OCI-M1 (cell line): ENCODE measurements around the gene PCDHGA12.
"Not testable (repeated sequence)": the region's sequence is repeated elsewhere in the genome, so short reads cannot be mapped to it uniquely, and the experiment has no call there.

Experiments
- DNase-seq: peaks from one replicate; lab custom pipeline; 2025; lab: John Stamatoyannopoulos, UW

The PCDHGA12 gene

DNA sequence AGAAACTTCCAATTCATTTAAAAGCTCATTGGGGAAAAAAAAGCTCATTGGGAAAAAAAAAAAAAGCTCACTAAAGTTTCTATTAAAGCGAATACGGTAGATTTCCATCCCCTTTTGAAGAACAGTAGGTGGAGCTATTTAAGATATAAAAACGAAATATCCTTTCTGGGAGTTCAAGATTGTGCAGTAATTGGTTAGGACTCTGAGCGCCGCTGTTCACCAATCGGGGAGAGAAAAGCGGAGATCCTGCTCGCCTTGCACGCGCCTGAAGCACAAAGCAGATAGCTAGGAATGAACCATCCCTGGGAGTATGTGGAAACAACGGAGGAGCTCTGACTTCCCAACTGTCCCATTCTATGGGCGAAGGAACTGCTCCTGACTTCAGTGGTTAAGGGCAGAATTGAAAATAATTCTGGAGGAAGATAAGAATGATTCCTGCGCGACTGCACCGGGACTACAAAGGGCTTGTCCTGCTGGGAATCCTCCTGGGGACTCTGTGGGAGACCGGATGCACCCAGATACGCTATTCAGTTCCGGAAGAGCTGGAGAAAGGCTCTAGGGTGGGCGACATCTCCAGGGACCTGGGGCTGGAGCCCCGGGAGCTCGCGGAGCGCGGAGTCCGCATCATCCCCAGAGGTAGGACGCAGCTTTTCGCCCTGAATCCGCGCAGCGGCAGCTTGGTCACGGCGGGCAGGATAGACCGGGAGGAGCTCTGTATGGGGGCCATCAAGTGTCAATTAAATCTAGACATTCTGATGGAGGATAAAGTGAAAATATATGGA, at the start of gene PCDHGA12:
TSS of gene PCDHGA12 (plus strand) at position 176 of the 782 bp plus-strand sequence. CDS start at position 429, 253 bp downstream.
- peak; percentile 61 for DNase-seq

DNA sequence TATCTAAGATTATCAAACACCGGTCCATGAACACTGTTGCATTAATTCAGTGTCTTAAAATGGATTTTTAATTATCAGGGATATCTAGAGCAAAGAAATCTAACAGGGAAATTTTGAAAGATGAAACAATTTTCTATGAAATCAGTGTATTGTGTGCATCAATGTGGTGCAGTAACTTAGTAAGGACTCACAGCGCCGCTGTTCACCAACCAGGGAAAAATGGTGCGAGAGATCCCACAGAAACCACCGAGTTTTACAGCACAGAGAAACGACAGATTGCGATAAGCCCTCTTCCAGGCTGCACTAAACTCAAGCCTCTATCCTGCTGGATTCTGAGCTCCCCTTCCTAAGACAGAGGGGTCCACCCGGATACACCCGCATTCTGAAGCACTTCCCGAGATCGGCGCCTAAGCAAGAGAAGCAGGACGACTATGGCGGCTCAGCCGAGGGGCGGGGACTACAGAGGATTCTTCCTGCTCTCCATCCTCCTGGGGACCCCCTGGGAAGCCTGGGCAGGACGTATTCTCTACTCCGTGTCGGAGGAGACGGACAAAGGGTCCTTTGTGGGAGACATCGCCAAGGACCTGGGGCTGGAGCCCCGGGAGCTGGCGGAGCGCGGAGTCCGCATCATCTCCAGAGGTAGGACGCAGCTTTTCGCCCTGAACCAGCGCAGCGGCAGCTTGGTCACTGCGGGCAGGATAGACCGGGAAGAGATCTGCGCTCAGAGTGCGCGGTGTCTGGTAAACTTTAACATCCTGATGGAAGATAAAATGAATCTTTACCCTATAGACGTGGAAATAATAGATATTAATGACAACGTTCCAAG, 47.6 kb upstream of the PCDHGA12 start, which contains the start of gene PCDHGA7:
TSS of gene PCDHGA7 (plus strand) at position 274 of the 826 bp plus-strand sequence. CDS start at position 432, 158 bp downstream.
- no peak for DNase-seq

- DNase-seq: no peak
Observed at GRCh38 chr5:141383345-141383744, 47.0 kb upstream of the PCDHGA12 start.

- DNase-seq: no peak
Observed at GRCh38 chr5:141384471-141385267, 45.6 kb upstream of the PCDHGA12 start.

DNA sequence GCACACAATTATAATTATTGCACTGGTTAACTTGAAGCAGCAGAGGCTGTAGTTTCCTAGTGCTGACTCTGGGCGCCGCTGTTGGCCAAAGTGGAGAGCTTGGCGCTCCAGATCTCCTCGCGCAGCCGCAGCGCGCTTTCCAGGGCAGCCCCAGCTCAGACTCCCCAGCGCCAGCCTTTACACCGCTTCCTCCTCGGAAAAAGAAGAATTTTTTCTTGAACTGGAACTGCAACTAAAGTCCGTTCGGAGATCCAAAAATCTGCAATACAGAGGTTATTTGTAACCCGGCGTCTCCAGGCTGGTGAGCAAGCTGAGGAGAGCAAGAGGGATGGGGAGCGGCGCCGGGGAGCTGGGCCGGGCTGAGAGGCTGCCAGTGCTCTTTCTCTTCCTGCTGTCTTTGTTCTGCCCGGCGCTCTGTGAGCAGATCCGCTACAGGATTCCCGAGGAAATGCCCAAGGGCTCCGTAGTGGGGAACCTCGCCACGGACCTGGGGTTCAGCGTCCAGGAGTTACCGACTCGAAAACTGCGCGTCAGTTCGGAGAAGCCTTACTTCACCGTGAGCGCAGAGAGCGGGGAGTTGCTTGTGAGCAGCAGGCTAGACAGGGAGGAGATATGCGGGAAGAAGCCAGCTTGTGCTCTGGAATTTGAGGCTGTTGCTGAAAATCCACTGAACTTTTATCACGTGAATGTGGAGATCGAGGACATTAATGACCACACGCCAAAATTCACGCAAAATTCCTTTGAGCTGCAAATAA, 42.6 kb upstream of the PCDHGA12 start, which contains the start of gene PCDHGB4:
TSS of gene PCDHGB4 (plus strand) at position 142 of the 755 bp plus-strand sequence. CDS start at position 329, 187 bp downstream.
- not testable (repeated sequence) for DNase-seq

GRCh38 chr5:141388661-141389060, 41.6 kb upstream of the PCDHGA12 start:
- DNase-seq: no peak

DNA sequence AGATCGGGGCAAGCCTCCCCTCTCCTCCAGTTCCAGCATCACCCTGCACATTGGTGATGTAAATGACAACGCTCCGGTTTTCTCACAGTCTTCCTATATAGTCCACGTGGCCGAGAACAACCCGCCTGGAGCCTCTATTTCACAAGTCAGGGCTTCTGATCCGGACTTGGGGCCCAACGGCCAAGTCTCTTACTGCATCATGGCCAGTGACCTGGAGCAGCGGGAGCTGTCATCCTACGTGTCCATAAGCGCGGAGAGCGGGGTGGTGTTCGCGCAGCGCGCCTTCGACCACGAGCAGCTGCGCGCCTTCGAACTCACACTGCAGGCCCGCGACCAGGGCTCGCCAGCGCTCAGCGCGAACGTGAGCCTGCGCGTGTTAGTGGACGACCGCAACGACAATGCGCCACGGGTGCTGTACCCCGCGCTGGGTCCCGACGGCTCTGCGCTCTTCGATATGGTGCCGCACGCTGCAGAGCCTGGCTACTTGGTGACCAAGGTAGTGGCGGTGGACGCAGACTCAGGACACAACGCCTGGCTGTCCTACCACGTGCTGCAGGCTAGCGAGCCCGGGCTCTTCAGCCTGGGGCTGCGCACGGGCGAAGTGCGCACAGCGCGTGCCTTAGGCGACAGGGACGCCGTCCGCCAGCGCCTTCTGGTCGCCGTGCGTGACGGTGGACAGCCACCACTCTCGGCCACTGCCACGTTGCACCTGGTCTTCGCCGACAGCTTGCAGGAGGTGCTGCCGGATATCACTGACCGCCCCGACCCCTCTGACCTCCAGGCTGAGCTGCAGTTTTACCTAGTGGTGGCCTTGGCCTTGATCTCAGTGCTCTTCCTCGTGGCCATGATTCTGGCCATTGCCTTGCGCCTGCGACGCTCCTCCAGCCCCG, 40.9 kb upstream of the PCDHGA12 start:
- no peak for DNase-seq

- no peak for DNase-seq
Observed at GRCh38 chr5:141392429-141393198, 37.7 kb upstream of the PCDHGA12 start, which contains the start of gene PCDHGA8. PCDHGA8 (plus strand) TSS chr5:141392633; CDS start chr5:141392814, 181 bp downstream.

DNA sequence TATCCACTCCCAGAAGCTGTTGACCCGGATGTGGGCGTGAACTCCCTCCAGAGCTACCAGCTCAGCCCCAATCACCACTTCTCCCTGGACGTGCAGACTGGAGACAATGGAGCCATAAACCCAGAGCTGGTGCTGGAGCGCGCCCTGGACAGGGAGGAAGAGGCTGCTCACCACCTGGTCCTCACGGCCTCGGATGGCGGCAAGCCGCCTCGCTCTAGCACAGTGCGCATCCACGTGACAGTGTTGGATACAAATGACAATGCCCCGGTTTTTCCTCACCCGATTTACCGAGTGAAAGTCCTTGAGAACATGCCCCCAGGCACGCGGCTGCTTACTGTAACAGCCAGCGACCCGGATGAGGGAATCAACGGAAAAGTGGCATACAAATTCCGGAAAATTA, 37.0 kb upstream of the PCDHGA12 start:
- DNase-seq: no peak

DNA sequence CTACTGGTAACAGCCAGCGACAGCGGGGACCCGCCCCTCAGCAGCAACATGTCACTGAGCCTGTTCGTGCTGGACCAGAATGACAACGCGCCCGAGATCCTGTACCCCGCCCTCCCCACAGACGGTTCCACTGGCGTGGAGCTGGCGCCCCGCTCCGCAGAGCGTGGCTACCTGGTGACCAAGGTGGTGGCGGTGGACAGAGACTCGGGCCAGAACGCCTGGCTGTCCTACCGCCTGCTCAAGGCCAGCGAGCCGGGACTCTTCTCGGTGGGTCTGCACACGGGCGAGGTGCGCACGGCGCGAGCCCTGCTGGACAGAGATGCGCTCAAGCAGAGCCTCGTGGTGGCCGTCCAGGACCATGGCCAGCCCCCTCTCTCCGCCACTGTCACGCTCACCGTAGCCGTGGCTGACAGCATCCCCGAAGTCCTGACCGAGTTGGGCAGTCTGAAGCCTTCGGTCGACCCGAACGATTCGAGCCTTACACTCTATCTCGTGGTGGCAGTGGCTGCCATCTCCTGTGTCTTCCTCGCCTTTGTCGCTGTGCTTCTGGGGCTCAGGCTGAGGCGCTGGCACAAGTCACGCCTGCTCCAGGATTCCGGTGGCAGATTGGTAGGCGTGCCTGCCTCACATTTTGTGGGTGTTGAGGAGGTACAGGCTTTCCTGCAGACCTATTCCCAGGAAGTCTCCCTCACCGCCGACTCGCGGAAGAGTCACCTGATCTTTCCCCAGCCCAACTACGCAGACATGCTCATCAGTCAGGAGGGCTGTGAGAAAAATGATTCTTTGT, 35.7 kb upstream of the PCDHGA12 start:
- DNase-seq: not testable (repeated sequence)

DNA sequence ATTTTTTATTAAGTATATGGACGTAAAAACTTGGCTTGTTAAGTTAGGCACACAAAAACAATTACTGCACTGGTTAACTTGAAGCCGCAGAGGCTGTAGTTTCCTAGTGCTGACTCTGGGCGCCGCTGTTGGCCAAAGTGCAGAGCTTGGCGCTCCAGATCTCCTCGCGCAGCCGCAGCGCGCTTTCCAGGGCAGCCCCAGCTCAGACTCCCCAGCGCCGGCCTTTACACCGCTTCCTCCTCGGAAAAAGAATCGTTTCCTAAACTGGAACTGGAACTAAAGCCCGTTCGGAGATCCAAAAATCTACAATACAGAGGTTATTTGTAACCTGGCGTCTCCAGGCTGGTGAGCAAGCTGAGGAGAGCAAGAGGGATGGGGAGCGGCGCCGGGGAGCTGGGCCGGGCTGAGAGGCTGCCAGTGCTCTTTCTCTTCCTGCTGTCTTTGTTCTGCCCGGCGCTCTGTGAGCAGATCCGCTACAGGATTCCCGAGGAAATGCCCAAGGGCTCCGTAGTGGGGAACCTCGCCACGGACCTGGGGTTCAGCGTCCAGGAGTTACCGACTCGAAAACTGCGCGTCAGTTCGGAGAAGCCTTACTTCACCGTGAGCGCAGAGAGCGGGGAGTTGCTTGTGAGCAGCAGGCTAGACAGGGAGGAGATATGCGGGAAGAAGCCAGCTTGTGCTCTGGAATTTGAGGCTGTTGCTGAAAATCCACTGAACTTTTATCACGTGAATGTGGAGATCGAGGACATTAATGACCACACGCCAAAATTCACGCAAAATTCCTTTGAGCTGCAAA, 32.4 kb upstream of the PCDHGA12 start, which contains the start of gene PCDHGB5:
TSS of gene PCDHGB5 (plus strand) at position 192 of the 796 bp plus-strand sequence. CDS start at position 373, 181 bp downstream.
- DNase-seq: not testable (repeated sequence)

DNA sequence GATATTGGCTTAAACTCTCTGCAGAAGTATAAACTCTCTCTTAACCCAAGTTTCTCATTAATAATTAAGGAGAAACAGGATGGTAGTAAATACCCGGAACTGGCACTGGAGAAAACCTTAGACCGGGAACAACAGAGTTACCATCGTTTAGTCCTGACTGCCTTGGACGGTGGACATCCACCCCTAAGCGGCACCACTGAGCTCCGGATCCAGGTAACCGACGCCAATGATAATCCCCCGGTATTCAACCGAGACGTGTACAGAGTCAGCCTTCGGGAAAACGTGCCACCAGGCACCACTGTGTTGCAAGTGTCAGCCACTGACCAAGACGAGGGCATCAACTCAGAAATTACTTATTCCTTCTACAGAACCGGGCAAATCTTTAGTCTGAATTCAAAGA, 31.7 kb upstream of the PCDHGA12 start:
- DNase-seq: no peak

- no peak for DNase-seq
Observed at GRCh38 chr5:141399555-141400258, 30.6 kb upstream of the PCDHGA12 start.

GRCh38 chr5:141402553-141403243, 27.6 kb upstream of the PCDHGA12 start, which contains the start of gene PCDHGA9:
PCDHGA9 (plus strand) TSS chr5:141402778; CDS start chr5:141402953, 175 bp downstream.
- DNase-seq: peak; percentile 29

DNA sequence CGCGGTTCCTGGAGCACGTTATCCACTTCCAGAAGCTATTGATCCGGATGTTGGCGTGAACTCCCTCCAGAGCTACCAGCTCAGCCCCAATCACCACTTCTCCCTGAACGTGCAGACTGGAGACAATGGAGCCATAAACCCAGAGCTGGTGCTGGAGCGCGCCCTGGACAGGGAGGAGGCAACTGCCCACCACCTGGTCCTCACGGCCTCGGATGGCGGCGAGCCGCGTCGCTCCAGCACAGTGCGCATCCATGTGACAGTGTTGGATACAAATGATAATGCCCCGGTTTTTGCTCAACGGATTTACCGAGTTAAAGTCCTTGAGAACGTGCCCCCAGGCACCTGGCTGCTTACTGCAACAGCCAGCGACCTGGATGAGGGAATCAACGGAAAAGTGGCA, 26.9 kb upstream of the PCDHGA12 start:
- no peak for DNase-seq
